ENCODE measurements around the gene DUOXA2. TPM values are rescaled to one million over a fixed set of nuclear protein-coding genes. Genes with fewer than 3 reads are reported as not detected.

The DUOXA2 gene
- total RNA-seq (2022; extraction: Qiagen RNA extraction): not detected in 5 replicates

DNA sequence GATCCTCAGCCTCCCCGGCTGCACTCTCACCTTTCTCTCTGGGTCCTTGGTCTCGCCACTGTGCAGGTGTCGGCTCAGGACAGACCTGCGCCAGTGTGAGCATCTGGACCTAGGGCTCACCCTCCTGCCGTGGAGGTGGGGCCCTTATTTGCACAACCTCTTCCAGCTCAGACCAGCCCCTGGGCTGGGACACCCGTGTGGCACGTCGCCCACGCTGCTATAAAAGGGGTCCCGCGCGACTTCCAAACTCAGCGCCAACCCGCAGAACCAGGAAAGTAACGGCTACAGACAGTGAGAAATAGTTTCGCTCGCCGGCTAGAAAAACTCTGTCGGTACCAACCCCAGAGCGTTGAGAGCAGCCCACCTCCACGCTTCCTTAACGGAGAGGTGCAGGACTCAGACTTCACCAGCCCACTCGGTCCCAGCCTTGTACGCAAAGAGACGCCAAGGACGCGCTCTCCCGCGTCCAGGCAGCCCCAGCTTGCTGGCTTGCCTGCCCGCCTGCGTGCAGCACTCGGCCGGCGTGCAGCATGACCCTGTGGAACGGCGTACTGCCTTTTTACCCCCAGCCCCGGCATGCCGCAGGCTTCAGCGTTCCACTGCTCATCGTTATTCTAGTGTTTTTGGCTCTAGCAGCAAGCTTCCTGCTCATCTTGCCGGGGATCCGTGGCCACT is at the start of gene DUOXA2, which contains the start of gene DUOX2:
DUOXA2 (plus strand) TSS at position 251 of the 675 bp plus-strand sequence; CDS start at position 531, 280 bp downstream.
DUOX2 (minus strand) TSS at position 97 of the 675 bp plus-strand sequence. CDS start 761 bp downstream, outside the sequence.

DNA sequence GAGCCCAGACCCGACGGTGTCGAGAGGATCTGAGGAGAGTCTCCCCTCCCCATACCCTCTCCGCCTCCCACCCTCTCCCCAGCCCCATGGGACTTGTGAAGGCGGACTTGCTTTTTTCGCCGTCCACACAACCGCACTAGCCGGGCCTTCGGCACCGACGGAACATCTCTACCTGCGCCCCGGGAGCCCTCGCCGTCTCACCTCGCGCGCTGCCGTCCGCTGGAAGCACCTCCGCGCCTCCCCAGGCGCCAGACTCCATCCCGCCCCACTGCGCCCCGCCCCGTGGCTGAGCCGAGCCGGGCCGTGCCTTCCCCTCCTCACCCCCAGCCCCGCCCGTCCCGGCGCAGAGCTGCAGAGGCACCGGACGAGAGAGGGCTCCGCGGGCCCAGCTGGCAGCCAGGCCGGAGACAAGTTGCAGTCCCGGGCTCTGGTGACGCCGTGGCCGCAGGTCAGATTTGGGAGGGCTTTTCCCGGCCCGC is 15.6 kb downstream of the DUOXA2 start, which contains the start of the genes DUOX1 and DUOXA1:
DUOX1 (plus strand) TSS at position 344 of the 479 bp plus-strand sequence. CDS start 1,973 bp downstream, outside the sequence.
DUOXA1 (minus strand) TSS at position 229 of the 479 bp plus-strand sequence. CDS start 6,865 bp downstream, outside the sequence.

Other genes with a start within 250 kb of the DUOXA2 start
- gene TERB2, start 157.6 kb upstream of the DUOXA2 start, total RNA-seq (2022; extraction: Qiagen RNA extraction): not detected in 5 replicates
- 29.8 to 37.5 TPM (median 32.2 TPM) in 5 replicates for gene SORD, start 91.1 kb upstream of the DUOXA2 start, total RNA-seq (2022; extraction: Qiagen RNA extraction)
- 0.02 to 0.06 TPM (median 0.03 TPM) in 4 of 5 replicates, not detected in the other for gene DUOX2, start 154 bp upstream of the DUOXA2 start, total RNA-seq (2022; extraction: Qiagen RNA extraction)
- 0.06 to 0.34 TPM (median 0.15 TPM) in 4 of 5 replicates, not detected in the other for gene DUOXA1, start 15.6 kb downstream of the DUOXA2 start, total RNA-seq (2022; extraction: Qiagen RNA extraction)
- not detected in 5 replicates for gene DUOX1, start 15.7 kb downstream of the DUOXA2 start, total RNA-seq (2022; extraction: Qiagen RNA extraction)
- 0.53 to 1.2 TPM (median 0.70 TPM) in 5 replicates for gene SHF, start 73.6 kb downstream of the DUOXA2 start, total RNA-seq (2022; extraction: Qiagen RNA extraction)
- not detected in 5 replicates for gene SLC28A2, start 137.9 kb downstream of the DUOXA2 start, total RNA-seq (2022; extraction: Qiagen RNA extraction)

All from A549 treated with Mapracorat at 1 μM for 4 hours (cell line).